ENCODE measurements around the gene BORCS6.
A peak's percentile ranks its signal among the peaks of the same experiment; 100 is the strongest.

The BORCS6 gene

DNA sequence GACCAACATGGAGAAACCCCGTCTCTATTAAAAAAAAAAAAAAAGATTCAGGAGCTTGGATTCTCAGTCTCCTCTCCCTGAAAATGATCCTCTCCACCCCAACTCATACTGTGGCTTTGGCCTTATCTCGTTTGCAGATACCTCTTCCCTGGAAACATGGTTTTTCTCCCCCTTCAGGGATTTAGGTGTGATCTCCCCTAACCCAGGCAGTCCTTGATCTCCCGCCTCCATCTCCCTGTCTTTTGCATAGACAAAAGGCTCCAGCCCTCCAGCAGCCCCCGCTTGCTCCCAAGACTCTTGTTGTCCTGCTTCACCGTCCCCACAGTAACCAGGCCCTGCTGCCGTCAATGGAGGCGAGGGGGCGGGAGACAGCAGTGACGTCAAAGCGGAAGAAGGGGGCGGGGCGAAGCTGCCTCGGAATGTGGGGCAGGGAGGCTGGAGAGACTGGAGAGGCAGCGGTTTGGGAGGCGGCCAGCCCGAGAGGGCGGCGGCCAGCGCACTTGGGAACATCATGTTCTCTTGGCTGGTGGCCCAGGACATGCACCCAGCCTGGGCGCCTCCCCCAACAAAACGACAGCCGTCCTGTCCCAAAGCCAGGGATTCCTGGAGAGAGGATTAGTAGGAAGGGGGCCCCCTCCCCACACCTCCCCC lies 35.9 kb downstream of the BORCS6 start:
- peak; percentile 96 for DNase-seq

DNA sequence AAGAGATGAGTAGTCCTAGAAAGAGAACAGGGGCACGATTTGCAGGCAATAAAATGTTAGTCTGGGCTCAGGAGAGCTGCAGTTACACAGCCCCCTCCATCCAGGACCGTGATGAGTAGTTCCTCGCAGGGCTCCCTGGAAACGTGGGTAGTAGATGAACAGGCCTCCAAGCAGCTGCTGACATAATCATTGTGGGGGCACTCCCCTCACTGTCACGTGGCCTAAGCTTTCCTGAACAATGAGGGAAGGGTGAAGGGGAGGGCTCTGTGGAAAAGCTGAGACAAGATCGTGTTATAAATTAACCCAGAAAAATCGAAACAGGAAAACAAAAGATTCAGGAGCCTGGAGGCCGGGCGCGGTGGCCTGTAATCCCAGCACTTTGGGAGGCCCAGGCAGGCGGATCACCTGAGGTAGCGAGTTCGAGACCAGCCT lies 36.4 kb downstream of the BORCS6 start:
- peak; percentile 98 for DNase-seq

DNA sequence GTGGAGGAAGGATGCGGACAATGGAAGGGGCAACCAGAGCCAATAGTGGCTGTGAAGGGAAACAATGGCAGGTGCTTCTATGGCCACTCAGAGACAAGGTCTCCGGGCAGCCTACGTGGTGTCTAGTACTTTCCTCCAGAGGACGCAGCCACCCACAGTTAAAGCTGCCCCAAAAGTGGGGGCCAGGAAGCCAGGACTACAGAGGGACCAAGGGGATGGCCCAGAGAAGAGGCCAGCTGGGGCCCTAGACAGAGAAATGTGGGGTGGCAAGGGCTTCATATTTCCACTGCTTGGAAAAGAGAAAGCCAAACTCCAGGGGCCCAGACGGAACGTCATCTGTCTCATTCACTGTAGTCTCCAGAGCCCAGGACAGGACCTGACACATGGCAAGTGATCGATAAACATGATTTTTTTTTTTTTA lies 36.9 kb downstream of the BORCS6 start:
- DNase-seq: no peak

DNA sequence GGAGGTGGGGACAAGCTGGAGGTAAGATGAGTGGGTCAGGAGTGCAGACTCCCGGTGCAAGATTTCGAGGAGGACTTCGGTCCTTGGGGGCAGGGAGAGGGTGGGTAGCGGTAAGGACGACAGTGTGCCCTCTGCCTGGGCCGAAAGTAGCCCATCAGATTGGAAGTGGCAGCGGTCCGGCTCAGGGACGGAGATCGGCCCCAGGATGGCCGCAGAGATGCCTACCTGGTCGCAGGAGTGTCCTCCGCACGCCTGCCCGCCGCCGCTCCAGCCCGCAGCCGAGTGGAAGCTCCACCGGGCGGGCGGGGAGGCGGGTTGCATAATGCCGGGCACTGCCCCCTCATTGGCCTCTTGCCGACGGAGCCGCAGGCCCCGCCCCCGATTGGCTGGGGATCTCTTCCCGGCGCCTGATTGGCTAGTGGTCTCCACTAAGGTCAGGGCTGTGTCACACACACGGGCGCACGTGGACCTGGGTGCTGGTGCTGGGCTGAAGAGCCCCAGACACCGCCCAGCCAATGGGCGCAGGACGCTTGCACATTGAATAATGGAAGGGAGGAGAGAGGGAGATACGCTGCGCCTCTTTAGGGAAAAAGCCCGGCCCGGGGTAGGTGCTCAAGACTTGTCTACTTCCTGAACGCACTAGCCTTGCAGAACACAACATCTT lies 37.7 kb downstream of the BORCS6 start, which contains the start of gene PER1:
PER1 (minus strand) TSS at position 293 of the 664 bp plus-strand sequence. CDS start 1,698 bp downstream, outside the sequence.
- peak; percentile 95 for DNase-seq

DNA sequence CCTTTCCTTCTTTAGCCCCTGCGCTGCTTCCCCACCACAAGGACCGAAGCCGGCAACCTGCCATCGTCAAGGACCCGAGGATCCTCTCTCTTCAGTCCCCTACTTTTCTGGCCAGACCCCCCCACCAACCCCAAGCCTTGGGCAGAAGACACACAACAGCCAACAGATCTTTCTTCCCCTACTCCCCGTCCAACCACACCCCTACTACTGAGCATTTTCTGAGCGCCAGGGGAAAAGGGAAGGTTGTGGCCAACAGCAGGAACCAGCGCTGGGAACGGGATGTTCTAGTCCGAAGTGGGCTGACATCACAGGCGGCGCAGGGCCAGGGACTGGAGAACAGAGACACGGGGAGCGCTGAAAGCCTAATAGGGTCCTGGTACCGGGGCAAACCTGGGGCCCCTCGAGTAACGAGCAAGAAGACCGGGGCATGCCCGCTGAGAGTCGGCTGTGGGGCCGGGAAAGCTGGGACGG lies 38.3 kb downstream of the BORCS6 start:
- peak; percentile 44 for DNase-seq

DNA sequence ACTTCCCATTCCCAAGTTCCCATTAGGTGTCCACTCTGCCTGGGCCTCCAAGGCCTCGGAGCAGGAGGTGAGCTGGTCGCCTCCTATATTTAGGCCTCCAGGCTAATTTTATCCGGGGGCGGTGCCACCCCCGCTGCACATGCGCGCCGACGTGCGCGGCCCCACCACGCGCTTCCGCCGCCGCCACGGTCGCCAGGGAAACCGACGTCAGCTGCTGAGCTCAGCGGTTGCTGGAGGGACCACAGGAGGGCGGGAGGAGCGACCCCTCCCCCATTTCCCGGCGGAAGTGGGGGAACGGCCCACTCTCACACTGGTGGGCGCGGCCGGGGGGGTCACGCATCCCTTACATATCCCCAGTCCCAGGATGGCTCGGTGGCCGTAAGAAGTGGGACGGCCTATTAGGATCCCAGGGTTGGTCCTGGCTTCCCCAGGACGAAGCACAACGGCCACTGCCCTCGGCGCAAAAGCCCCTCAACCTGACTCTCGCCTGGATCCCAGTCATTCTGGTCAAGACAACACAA lies 38.8 kb downstream of the BORCS6 start:
- DNase-seq: no peak

DNA sequence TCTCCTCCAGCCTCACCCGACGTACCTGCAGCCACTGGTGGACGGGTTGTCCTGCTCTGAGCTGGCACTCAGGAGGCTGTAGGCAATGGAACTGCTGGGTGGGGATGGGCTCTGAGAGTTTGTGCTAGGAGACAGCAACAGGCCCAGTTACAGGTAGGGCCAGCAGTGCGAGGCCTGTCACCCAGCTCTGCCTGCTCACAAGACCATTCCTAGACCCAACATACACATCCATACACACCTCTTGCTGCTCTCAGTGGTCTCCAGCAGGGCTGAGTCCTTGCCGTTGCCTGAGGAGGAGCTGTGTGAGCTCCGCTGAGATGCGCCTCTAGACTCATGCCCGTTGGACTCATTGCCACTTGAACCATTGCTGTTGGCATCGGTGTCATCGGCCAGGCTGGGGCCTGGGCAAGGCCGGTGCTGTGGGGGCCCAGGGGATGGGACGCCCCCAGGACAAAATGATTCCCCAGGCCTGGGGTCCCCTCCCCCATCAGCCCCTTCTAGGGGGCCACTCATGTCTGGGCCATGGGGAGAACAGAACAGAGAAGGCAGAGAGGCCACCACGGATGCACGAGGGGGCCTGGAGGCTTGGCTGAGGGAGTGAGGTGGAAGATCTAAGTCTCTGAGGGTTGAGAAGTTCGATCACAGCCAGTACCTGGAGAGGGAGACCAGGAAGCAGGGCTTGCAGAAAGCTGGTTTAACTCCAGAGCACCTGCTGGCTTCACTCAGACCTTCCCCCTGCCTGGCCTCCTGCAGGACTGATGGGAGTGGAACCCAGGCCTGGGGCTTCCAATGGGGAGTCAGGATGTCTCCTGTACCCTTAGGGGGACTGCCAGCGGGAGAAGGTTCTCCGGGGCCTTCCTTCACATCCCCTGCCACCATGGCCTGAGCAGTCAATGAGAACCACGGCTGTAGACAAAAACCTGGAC lies 39.5 kb downstream of the BORCS6 start:
- no peak for DNase-seq

DNA sequence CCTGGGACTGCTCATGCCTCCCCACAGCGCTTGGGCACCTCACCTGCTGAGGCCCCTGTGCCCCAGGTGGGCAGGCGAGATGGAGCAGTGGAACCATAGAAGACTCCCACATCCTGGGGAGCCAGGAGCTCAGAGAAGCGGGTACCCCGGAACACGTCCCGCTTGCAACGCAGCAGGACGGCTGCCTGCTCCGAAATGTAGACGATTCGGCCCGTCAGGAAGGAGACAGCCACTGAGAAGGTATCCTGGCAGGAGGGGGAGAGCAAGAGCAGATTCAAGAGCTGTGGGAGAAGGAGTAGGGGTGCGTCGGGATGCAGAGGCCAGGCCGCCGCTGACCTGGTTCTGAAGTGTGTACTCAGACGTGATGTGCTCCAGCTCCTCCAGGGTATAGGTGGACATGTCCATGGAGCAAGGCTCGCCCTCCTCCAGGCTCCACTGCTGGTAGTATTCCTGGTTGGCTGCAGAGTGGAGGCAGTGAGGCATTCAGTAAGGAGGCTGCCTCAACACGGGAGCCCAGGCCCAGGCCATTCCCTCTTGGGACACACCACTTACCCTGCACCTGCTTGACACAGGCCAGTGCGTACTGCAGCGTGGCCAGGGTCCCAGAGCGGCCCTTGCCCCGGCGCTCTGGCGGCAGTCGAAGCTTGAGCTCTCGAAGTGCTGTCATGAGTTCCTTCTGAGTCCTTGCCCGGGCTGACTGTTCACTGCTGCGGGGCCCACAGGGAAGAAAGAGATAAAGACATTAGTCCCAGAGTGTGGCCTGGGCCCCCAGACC lies 40.4 kb downstream of the BORCS6 start:
- DNase-seq: no peak

DNA sequence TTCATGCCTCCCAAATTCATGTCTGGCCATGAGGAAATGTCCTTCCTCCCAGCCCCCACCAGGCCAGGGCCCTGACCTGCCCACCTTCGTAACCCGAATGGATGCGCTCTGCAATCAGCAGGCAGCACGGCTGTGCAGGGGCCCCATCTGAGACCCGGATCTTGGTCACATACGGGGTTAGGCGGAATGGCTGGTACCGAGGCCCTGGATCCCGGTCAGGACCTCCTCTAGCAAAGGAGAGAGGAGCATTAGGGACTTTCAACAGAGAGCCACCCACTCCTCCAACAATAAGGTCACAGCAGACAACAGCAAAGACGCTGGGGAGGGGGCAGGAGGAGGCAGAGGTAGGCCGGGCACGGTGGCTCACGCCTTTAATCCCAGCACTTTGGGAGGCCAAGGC lies 41.4 kb downstream of the BORCS6 start:
- no peak for DNase-seq

DNA sequence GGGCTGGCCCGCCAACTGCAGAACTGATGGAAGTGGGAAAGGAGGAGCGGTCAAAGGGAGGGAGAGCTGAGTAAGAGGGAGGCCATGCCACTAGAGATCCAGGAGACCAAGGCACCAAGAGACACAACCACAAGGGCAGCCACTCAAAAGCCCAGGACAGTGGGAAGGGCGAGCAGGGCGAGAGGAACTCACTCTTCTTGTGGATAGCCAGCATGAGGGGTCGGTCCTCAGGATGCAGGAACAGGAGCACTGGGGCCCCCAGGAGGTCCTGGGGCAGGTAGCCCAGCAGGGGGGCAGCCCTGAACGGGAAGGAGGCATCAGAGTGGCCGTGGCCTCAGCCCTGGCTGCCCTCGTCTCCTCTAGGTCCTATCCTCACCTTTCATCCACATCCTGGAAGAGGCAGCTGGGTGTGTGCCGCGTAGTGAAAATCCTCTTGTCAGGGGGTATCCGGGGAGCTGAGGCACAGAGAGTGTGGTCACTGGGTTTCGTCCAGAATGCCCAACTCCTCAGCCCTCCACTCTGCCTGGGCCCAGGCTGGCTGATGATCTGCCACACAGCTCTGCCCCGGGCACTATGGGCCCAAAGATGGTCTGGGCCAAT lies 42.1 kb downstream of the BORCS6 start:
- DNase-seq: no peak

DNA sequence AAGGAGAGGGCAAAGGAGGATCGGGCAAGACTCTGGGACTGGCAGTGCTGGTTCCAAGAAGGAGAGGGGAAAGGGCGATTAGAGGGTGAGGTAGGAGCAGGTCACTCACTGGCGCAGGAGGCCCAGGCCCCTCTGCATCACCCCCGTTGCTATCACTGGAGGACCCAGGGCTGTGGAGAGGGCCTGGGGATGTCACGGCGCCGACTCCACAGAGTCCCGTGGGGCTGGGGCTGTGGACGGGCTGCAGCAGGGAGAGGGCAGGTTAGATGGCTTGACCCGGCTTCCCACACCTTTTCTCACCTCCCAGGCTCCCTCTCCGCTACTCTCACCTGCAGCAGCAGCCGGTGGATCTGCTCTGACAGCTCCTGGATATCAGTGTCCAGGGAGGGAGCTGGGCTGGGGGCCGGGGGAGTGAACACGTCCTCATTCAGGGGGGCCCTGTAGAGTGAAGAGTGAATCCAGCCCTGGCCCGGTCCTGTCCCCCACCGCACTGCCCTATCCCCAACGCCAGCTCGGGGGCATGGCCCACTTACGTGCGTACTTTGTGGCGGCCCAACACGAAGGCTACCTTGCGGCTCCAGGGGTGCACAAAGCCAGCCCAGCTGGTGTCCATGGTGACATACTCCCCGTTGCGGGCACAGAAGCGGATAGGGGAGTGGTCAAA lies 42.7 kb downstream of the BORCS6 start:
- no peak for DNase-seq

DNA sequence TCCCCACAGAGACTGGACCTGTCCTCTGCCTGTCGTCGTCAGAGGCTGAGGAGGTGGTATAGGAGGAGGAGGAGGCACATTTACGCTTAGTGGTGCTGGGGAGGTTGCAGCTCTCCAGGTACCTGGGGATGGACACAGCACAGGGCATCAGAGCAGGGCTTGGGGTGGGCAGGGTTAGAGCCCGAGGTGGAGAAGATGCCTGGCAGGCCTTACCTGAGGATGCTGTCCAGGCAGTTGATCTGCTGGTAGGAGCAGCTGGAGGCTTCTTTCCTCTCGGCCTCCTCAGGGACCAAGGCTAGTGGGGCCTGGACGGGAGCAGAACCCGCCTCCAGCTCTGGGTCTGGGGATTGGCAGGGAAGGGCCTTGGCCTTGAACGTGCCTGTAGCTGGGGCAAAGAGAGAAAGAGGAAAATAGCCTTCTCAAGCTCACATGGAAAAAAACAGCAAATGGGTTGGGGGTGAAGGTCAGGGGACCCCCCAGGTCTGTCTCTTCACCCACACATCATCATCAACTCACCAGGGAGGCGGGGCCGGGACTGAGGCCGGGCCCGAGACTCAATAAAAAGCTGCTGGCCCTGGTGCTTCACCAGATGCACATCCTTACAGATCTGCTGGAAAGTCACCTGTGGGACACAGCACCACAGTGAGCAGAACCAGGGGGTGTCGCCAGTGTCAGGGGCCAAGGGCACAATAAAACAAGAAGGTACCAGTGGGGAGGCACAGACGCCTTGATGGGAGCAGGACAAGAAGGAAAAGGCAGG lies 43.4 kb downstream of the BORCS6 start:
- no peak for DNase-seq

DNA sequence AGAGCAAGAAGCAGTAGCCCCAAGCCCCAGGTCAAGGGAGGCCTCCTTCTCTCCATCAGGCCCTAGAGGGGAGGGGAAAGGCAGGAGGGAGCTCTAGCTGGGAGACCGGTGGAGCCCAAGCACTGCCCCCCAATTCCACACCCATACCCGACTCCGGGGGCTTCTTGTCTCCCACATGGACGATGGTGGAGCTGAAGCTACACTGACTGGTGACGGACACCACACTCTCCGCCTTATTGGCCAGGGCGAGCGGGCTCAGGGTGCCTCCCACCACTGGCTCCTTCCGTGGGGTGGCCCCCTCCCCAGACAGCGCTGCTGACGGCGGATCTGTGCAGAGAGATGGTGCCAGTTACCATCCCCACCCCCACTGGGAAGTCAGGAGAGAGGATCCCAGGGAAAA lies 44.2 kb downstream of the BORCS6 start:
- DNase-seq: no peak

DNA sequence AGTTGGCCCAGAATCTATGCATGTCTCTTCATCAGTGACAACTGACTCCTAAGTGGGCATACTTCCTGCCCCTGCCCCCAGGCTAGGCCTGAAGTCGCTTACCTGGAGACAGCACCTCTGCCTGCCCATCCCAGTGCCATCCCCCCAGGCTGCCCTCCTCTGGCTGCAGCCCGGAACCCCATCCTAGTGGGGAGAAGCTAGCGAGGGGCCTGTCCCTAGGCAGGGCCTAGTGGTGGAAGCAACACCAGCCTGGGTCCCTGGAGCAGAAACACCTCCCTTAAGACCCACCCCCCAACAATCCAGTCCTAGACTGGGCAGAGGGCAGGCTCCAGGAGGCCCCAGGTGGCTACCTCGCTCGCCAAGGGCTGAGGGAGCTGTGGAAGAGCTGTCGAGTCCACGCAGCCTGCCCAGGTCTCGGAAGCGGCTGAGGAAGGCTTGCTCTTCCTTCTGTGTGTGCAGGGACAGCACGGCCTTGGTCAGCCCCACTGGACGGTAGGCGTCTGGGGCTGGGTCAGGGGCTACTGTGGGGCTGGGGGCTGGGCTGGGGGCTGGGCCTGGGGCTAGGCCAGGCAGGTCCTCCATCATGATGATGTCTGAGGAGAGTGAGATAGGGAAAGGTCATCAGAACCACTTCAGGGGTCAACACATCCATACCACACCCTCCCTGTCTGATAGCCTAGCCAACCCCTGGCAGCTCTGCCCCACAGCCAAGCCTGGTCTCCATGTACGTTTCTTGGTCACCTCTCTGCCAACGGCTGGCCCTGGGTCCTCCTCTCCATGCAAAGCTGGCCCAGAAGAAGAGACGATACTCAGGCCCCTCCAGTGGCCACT lies 45.4 kb downstream of the BORCS6 start:
- DNase-seq: no peak

DNA sequence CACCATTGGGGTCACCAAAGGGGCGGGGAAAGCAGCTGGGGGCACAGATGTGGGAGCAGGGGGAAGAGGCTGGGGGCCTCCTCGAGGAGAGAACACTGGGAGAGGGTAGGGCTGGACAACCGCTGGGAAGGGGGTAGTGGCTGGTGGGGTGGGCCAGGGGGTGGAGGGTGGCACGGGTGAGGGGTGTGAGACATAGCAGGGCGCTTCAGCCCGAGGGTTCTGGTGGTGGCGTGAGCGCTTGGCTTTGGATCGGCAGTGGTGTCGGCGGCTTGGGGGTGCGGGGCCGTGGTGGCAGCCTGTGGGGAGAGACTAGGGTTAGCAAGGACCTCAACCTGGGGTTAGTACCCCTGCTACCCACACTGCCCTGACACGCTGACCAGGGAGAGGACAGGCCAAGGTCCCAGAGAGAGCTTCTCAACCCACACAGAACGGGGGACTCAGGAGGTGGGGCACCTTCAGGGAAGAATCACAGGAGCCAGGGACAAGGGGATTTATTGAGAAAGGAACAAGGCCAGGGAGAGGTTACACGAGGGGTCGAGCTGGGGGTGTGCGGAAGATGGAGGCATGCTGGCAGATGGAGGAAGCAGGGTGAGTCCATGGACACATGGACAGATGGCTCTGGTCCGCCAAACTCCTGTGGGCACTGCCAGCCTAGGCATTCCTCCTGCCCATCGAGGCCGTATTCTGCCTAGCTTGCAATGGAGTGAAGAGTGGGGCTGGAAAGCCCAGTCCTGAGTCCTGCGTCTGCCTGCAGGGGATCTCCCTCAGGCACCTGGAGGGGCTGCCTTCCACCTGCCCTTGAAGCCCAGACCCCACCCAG lies 46.2 kb downstream of the BORCS6 start:
- no peak for DNase-seq

DNA sequence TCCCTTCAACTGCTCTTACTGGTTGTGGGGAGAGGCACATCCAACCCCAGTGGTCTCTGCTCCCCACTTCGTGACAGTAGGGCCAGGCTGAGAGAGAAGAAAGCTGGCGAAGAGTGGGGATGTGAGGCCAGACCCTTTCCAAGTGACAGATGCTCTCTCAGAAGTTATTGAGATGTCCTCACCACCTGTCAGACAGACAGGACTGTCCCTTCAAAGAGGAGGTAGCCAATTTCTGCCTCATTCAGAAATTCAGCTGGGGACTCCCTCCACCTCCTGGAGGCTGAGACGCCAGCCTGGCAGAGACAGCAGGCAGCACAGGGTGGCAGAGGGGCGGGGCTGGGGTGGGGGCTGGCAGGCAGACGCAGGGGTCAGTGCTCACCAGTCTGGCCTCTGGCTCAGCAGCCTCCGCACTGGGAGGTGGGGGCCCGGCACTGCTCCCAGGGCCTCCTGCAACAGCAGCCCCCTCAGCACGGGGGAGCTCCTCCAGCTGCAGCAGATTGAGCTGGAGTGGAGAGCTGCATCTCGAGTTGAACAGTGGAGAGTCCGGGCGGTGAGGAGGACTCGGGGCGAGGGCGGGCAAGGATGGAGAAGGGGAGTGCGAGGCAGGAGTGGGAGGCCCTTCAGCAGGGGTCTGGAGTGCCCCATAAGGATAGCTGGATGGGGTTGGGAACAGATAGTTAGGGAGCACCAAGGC lies 46.9 kb downstream of the BORCS6 start:
- no peak for DNase-seq

DNA sequence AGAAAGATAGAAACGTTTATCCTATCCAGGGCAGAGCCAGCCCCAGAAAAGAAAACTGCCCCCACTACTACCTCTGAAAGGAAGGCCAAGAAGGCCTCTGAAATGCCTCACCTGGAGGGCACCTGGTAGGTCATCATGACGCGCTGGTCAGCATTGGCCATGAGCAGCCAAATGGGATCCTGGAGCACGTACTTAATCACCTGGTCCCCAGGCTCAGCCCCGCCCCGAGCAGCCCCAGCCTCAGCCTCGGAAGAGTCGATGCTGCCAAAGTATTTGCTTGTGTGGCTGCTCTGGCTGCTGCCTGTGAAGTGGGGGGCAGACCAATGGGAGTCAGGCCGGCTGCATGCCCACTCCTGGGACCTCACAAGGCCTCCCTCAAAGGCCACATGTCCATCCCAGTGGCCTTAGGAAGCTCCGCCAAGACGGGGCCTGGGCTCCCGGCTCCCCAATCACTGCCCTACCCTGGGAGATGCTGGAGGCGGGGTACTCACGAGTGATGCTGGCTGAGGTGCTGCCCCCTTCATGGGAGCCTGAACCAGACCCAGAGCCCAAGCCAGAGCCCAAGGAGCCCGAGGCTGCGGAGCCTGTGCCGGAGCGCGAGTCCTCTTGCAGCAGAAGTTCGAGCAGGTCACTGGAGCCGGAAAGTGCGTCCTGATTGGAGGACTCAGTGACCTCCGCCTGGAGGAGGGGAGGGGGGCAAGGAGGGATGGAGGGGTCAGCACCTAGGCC lies 47.7 kb downstream of the BORCS6 start:
- DNase-seq: no peak
